ENCODE data around the gene ITGB4. TPM values are rescaled to one million over a fixed set of nuclear protein-coding genes. Genes with fewer than 3 reads are reported as not detected.

Gene ITGB4
- total RNA-seq, 4 donors from 2014 or later = 3.6 to 20.2 (median 6.3) TPM

- H3K36me3 ChIP-seq = no peaks in the 10 kb centered on the region
- in situ Hi-C loops (cut with MboI; ENCODE audit: low sequenced_read_pairs in 4 of 4) = loop anchor here in 1 of 4 donors (25.0 kb wide), 1 partner anchor 122 kb away; the partner anchor contains the start of genes TRIM47 and TRIM65
- peak within 1 kb of the TSS; percentile 58 to 83 (median 72) for H3K4me3 ChIP-seq
- DNase-seq = peak; percentile 47 to 59
- H3K27ac ChIP-seq = peak within 1 kb of the TSS; percentile 54 to 81 (median 74)
- TF ChIP-seq POLR2A (IDR thresholded peaks at IDR 0.05) (peak; percentile 30 to 59), CTCF (IDR thresholded peaks at IDR 0.05 in 4 of 5, conservative IDR thresholded peaks at IDR 0.05 in 1 of 5) (peak; percentile 13 to 81 (median 69))
- H3K9me3 ChIP-seq = no peaks in the 10 kb centered on the region
- H3K27me3 ChIP-seq = no peaks in the 10 kb centered on the region
- peak; percentile 80 for ATAC-seq
- intact Hi-C loops (cut with DNase I; ENCODE audit: low total_unique reads) = loop anchor here (2.0 to 5.0 kb wide), 2 partner anchors 62 to 132 kb away; partner anchors contain the start of gene TRIM65
- peaks cover 6 to 14% of the 10 kb centered on the region in 2 donors for H3K4me1 ChIP-seq
Observed at GRCh38 chr17:75764711-75765421, 43.6 kb downstream of the ITGB4 start, which contains the start of gene GALK1. TSS of gene GALK1 (minus strand) at chr17:75765192. CDS start at chr17:75765136, 56 bp downstream.

- ATAC-seq = no peak
- H3K4me3 ChIP-seq = no peak overlapping the region
- no peak for TF ChIP-seq POLR2A (IDR thresholded peaks at IDR 0.05)
- no peak for TF ChIP-seq CTCF (IDR thresholded peaks at IDR 0.05 in 4 of 5, conservative IDR thresholded peaks at IDR 0.05 in 1 of 5)
- DNase-seq = no peak
- intact Hi-C loops (cut with DNase I; ENCODE audit: low total_unique reads) = loop anchor here (2.0 to 5.0 kb wide), 2 partner anchors 61 to 131 kb away; partner anchors contain the start of gene TRIM65
- H3K4me1 ChIP-seq = peaks cover 6 to 14% of the 10 kb centered on the region in 2 donors
- H3K36me3 ChIP-seq = no peaks in the 10 kb centered on the region
- in situ Hi-C loops (cut with MboI; ENCODE audit: low sequenced_read_pairs in 4 of 4) = loop anchor here in 1 of 4 donors (25.0 kb wide), 1 partner anchor 121 kb away; the partner anchor contains the start of genes TRIM47 and TRIM65
- H3K27me3 ChIP-seq = no peaks in the 10 kb centered on the region
- no peaks in the 10 kb centered on the region for H3K9me3 ChIP-seq
- peak overlapping the region; percentile 54 to 81 (median 74) for H3K27ac ChIP-seq
Observed at GRCh38 chr17:75765981-75766380, 44.7 kb downstream of the ITGB4 start.

GRCh38 chr17:75767881-75768280 lies 46.6 kb downstream of the ITGB4 start:
- no peaks in the 10 kb centered on the region for H3K27me3 ChIP-seq
- TF ChIP-seq CTCF (IDR thresholded peaks at IDR 0.05 in 4 of 5, conservative IDR thresholded peaks at IDR 0.05 in 1 of 5) (no peak), POLR2A (IDR thresholded peaks at IDR 0.05) (no peak)
- ATAC-seq (no peak), DNase-seq (no peak)
- H3K4me3 ChIP-seq = no peak overlapping the region
- in situ Hi-C loops (cut with MboI; ENCODE audit: low sequenced_read_pairs in 4 of 4) = loop anchor here in 1 of 4 donors (25.0 kb wide), 1 partner anchor 119 kb away; the partner anchor contains the start of genes TRIM47 and TRIM65
- intact Hi-C loops (cut with DNase I; ENCODE audit: low total_unique reads) = loop anchor here (5.0 kb wide), 1 partner anchor 129 kb away; the partner anchor contains the start of gene TRIM65
- no peaks in the 10 kb centered on the region for H3K9me3 ChIP-seq
- peaks cover 13 to 20% of the 10 kb centered on the region in 2 donors for H3K4me1 ChIP-seq
- no peaks in the 10 kb centered on the region for H3K36me3 ChIP-seq
- no peak overlapping the region for H3K27ac ChIP-seq

GRCh38 chr17:75769536-75769935 lies 48.3 kb downstream of the ITGB4 start:
- H3K9me3 ChIP-seq = no peaks in the 10 kb centered on the region
- no peak overlapping the region for H3K27ac ChIP-seq
- intact Hi-C loops (cut with DNase I; ENCODE audit: low total_unique reads) = loop anchor here (5.0 kb wide), 1 partner anchor 128 kb away; the partner anchor contains the start of gene TRIM65
- ATAC-seq = no peak
- H3K4me1 ChIP-seq = peaks cover 13 to 25% of the 10 kb centered on the region in 2 donors
- peaks cover 0 to 1% of the 10 kb centered on the region in 2 donors for H3K36me3 ChIP-seq
- TF ChIP-seq CTCF (IDR thresholded peaks at IDR 0.05 in 4 of 5, conservative IDR thresholded peaks at IDR 0.05 in 1 of 5) = no peak
- TF ChIP-seq POLR2A (IDR thresholded peaks at IDR 0.05) = no peak
- in situ Hi-C loops (cut with MboI; ENCODE audit: low sequenced_read_pairs in 4 of 4) = loop anchor here in 1 of 4 donors (25.0 kb wide), 1 partner anchor 118 kb away; the partner anchor contains the start of genes TRIM47 and TRIM65
- H3K4me3 ChIP-seq = no peak overlapping the region
- H3K27me3 ChIP-seq = no peaks in the 10 kb centered on the region
- no peak for DNase-seq

Data from gastrocnemius medialis (tissue), 4 donors.